Measurements from ENCODE around the gene KAT14.
"Not testable (repeated sequence)": the region's sequence is repeated elsewhere in the genome, so short reads cannot be mapped to it uniquely, and the experiment has no call there.

KAT14 gene

DNA sequence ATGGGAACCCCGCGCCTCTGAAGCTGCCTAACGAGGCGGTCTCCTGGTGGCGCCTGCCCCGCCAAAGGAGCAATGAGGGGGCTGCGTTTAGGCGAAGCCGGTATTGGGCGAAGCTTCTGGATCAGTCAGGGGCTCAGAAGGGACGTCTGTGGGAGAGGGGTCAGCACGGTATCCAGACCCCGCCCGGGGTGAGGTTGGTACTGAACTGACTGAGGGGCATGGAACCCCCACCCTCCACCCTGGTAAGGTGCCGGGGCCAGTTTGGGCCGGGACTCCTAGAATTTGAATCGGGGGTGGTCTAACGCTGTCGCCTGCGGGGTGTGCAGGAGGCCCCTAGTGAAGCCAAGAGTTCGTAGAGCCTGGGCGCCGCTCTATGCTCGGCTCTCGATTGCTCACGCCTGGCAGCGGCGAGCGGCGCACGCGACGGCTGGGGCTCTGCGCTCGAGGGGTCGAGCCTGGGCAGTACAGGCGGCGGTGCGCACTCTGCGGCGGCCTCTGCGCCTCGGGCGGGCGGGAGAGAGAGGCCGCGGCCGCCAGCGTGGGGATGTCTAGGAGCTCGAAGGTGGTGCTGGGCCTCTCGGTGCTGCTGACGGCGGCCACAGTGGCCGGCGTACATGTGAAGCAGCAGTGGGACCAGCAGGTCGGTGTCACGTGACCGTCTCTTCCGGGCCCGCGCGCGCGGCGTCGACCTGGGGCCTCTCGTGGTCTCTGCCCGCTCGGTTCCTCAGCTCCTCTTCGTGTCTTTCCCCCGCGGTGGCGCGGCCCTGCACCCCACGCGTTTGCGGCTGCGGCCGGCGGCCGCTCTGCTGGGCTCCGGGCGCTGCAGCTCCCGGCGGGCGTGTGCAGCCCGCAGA lies at the start of gene KAT14, which contains the start of gene PET117:
TSS of gene KAT14 (plus strand) at position 452 of the 854 bp plus-strand sequence. CDS start 4,798 bp downstream, outside the sequence.
TSS of gene PET117 (plus strand) at position 452 of the 854 bp plus-strand sequence. CDS start at position 545, 93 bp downstream.
- peak; percentile 87 for DNase-seq (ENCODE audit: low read depth)

DNA sequence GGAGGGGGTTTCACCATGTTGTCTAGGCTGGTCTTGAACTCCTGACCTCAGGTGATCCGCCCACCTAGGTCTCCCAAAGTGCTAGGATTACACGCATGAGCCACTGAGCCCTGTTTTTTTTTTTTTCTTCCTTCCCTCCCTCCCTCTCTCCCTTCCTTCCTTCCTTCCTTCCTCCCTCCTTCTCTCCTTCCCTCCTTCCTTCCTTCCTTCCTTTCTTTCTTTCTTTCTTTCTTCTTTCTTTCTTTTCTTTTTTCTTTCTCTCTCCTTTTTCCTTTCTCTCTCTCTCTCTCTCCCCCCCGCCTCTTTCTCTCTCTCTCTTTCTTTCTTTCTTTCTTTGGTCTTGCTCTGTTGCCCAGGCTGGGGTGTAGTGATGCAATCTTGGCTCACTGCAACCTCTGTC lies 49.4 kb upstream of the KAT14 start:
- not testable (repeated sequence) for DNase-seq (ENCODE audit: low read depth)

DNA sequence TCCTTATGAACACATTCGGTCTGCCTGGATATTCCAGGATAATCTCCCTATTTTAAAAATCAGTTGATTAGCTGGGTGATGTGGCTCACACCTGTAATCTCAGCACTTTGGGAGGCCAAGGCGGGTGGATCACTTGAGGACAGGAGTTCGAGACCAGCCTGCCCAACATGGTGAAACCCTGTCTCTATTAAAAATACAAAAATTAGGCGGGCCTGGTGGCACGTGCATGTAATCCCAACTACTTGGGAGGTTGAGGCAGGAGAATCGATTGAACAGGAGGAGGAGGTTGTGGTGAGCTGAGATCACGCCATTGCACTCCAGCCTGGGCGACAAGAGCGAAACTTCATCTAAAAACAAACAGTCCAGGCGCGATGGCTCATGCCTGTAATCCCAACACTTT lies 48.8 kb upstream of the KAT14 start:
- DNase-seq (ENCODE audit: low read depth), result not testable (repeated sequence)

- no peak for DNase-seq (ENCODE audit: low read depth)
Measured at GRCh38 chr20:18090044-18090443, 47.6 kb upstream of the KAT14 start.

GRCh38 chr20:18090477-18090876 lies 47.2 kb upstream of the KAT14 start:
- no peak for DNase-seq (ENCODE audit: low read depth)

DNA sequence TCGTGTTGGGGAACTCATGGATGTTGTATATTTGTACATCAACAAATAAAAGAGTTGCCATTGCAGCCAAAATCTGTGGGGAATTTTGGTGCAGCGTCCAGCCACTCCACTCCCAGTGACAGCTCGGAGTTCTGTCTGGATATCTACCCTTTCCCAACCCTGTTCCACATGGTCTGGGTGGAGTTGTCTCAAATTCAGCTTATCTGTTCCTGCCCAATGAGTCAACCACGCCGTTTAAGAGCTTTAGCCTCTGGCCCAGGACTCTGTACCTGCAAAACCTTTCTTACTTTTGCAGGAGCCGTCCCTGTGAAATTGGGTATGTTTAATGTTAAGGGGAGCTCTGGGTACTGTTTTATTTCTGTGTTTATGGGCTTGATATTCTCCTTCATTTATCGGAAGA lies 46.0 kb upstream of the KAT14 start:
- DNase-seq (ENCODE audit: low read depth), result no peak

- DNase-seq (ENCODE audit: low read depth), result no peak
Measured at GRCh38 chr20:18092890-18093289, 44.8 kb upstream of the KAT14 start.

- DNase-seq (ENCODE audit: low read depth), result no peak
Measured at GRCh38 chr20:18093388-18093787, 44.3 kb upstream of the KAT14 start.

DNA sequence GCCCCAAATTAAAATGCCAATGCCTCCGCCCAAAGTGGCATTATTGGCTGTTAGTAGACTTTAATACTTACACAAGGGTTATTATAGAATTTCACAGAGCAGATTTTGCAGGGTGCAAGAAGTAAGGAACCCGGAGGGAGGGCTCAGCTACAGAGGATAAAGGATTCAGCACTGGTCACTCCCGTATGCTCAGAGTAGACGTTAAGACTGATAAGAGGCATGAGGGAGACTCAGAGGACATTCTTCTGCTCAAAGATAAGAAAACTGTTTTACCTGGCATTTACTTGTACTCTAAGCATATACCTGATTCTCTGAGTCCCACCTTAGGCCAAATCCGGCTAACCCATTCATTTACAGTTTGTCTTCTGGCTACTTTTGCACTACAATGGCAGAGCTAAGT lies 43.5 kb upstream of the KAT14 start:
- DNase-seq (ENCODE audit: low read depth), result no peak

GRCh38 chr20:18100569-18100968 lies 37.1 kb upstream of the KAT14 start:
- DNase-seq (ENCODE audit: low read depth), result not testable (repeated sequence)

GRCh38 chr20:18101125-18101810 lies 36.4 kb upstream of the KAT14 start:
- no peak for DNase-seq (ENCODE audit: low read depth)

DNA sequence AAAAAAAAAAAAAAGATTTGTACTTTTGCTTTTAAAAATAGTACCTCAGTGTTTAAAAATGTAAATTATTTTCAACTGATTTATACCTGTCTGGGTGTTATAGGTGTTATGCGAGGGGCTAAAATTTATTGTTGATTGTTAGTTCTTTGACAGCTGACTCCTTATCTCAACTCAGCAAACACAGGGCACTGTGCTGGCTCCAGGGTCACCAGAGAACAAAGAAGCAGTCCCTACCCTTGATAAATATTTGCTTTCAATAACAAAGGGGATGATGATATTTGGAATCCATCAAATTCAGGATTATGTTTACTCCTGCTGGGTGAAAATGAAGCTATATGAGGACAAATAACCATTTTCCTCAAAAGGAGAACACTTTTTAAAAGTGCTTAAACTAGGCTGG lies 34.2 kb upstream of the KAT14 start:
- DNase-seq (ENCODE audit: low read depth), result no peak

GRCh38 chr20:18108326-18108725 lies 29.3 kb upstream of the KAT14 start:
- no peak for DNase-seq (ENCODE audit: low read depth)

GRCh38 chr20:18128574-18128973 lies 9.1 kb upstream of the KAT14 start:
- not testable (repeated sequence) for DNase-seq (ENCODE audit: low read depth)

GRCh38 chr20:18132663-18133062 lies 5.0 kb upstream of the KAT14 start:
- no peak for DNase-seq (ENCODE audit: low read depth)

GRCh38 chr20:18133962-18134361 lies 3.7 kb upstream of the KAT14 start:
- no peak for DNase-seq (ENCODE audit: low read depth)

GRCh38 chr20:18138266-18138582 lies 561 bp downstream of the KAT14 start:
- DNase-seq (ENCODE audit: low read depth), result no peak

DNA sequence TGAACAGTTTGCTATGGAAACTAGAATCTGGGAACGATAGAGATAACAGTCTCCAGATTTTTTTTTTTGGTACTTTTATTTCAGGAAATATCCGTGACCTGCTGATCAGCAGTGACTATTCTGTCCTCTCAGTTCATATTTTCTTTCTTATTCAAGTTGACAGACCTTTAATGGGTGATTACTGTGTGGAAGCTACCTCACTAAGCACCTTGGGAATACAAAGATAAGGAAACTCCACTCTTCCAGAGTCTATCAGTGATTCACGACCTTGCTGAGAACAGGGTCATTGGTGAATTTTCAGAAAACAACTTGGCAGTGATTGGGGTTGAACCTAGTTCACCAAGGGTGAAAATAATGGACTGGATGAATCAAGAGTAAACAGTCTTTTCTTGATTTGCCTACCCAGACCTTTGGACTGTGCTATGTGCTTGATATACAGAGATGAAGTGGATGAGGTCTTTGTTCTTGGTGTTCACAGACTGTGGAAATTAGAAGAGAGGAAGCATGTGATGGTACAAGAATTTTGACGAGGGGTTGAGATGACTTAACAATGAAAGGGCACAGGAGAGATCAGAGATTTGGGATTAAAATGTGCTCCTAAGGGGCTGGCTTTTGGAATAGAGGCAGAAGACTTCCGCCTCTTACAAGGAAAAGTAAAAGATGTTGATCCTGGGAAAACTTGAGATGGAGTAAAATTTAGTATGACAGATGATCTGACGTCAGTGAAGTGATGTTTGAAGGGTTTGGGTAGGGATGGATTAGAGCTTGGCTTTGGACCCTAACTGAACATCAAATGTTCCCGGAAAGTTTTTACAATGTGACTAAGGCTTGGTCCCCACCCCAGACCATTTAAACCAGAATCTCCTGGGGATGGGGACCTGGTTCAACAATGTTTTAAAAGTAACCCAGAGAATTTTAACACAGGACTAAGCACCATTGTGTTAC lies 1.2 kb downstream of the KAT14 start:
- no peak for DNase-seq (ENCODE audit: low read depth)

DNA sequence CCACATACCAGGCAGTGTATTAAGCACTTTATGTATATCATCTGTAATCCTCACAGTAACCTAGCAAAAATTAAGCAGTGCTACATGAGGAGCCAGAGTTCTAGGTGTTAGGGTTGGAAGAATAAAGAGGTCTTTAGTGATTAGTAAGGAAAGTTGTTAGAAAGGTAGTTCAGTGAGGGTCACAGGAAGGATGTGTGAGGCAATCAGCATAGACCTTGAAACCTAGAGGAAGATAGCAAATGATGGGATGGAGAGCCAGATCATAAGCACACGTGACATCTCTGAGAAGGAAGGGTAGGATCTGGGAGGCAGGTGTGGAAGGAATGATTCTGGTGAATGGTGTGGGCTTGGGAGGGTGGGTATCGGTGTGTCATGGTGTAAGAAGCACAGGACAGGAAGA lies 2.2 kb downstream of the KAT14 start:
- DNase-seq (ENCODE audit: low read depth), result no peak

GRCh38 chr20:18144541-18145099 lies 7.0 kb downstream of the KAT14 start:
- DNase-seq (ENCODE audit: low read depth), result no peak

DNA sequence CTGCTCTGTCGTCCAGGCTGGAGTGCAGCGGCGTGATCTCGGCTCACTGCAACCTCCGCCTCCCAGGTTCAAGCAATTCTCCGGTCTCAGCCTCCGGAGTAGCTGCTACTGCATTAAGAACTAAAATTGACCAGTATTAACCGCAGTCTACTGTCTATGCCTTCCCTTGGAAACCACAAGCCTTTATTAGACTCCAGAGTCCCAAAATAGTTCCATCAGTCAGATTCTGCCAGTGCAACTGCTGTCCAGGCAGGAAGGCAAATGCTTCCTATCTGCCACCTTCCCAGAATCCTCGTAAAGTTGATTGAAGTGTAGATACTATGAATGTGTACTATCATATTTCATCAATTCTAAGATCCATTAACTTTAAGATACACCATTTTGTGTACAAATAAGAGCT lies 16.7 kb downstream of the KAT14 start:
- no peak for DNase-seq (ENCODE audit: low read depth)

GRCh38 chr20:18156045-18156444 lies 18.4 kb downstream of the KAT14 start:
- no peak for DNase-seq (ENCODE audit: low read depth)

All from activated gamma-delta T cell treated with anti-CD3 and anti-CD28 coated beads, Interleukin-2, amount 50 U/mL, for 16 hours (primary cell).